Kidney (tissue), 14 donors: Measurements from ENCODE around the gene ZNF330. TPM values are rescaled to one million over a fixed set of nuclear protein-coding genes. Genes with fewer than 3 reads are reported as not detected.
"Not testable (repeated sequence)": the region's sequence is repeated elsewhere in the genome, so short reads cannot be mapped to it uniquely, and the experiment has no call there.

Experiments
- DNase-seq, 5 donors: peaks; one replicate each; pipeline ENCODE4 v3.0.0-alpha.2; 2013 to 2020
- FAIRE-seq: peaks from 2 replicates; lab custom pipeline; 2012; peaks lifted over from hg19 to GRCh38; lab: Jason Lieb, UNC
- H3K27ac ChIP-seq, 2 donors: one replicate each; pipeline ENCODE4 v1.7.0; 2013; ENCODE audit warnings: low read depth in 2 of 2, low read length in 2 of 2, inconsistent platforms in 1 of 2
- H3K27me3 ChIP-seq: one replicate; pipeline ENCODE4 v1.7.1; 2013; ENCODE audit warnings: low read length, inconsistent platforms; ENCODE audit not compliant: control insufficient read depth, insufficient read depth
- H3K36me3 ChIP-seq, 3 donors: one replicate each; pipeline versions ENCODE4 v1.7.0 to v1.7.1; 2013; ENCODE audit warnings: low read length in 3 of 3, control low read depth in 1 of 3, inconsistent platforms in 1 of 3; ENCODE audit not compliant: insufficient read depth in 3 of 3, control insufficient read depth in 2 of 3
- H3K4me1 ChIP-seq, 3 donors: one replicate each; pipeline versions ENCODE4 v1.7.0 to v1.7.1; 2013; ENCODE audit warnings: low read length in 3 of 3, inconsistent platforms in 1 of 3, low read depth in 1 of 3; ENCODE audit not compliant: control insufficient read depth in 2 of 3, insufficient read depth in 2 of 3
- H3K4me3 ChIP-seq, 3 donors: one replicate each; pipeline versions ENCODE4 v1.7.0 to v1.8.1; 2013; ENCODE audit warnings: low read length in 3 of 3, control low read depth in 1 of 3, inconsistent platforms in 1 of 3
- H3K9ac ChIP-seq, 3 donors: one replicate each; pipeline versions ENCODE4 v1.7.0 to v1.7.1; 2013; ENCODE audit warnings: low read length in 3 of 3, control low read depth in 1 of 3, inconsistent platforms in 1 of 3
- H3K9me3 ChIP-seq, 3 donors: one replicate each; pipeline versions ENCODE4 v1.7.0 to v1.7.1; 2013; ENCODE audit warnings: low read length in 3 of 3, control low read depth in 1 of 3, inconsistent platforms in 1 of 3; ENCODE audit not compliant: control insufficient read depth in 2 of 3, insufficient read depth in 1 of 3
- CTCF ChIP-seq: IDR thresholded peaks from 3 replicates; pipeline ENCODE4 v1.5.1; 2012; ENCODE audit warnings: mild to moderate bottlenecking, moderate library complexity, borderline replicate concordance; ENCODE audit not compliant: insufficient read depth; ENCODE audit errors: extremely low read depth
- intact Hi-C: fragments of 100-400 bp; cut with DNase I; formaldehyde crosslinking; loops from one replicate; pipeline ENCODE4 v1.11.1; 2022
- polyA plus RNA-seq: library from polyadenylated mRNA; stranded (reverse); fragments of 350-450 nt; fragmentation: Illumina TruSeq; extraction: RNeasy Lipid Tissue Mini Kit (QIAGEN cat#74804); gene quantifications from one replicate; pipeline ENCODE4 v1.2.3, GENCODE V29; 2014; ENCODE audit warnings: low read depth, low replicate concordance; ENCODE audit not compliant: insufficient read depth
- total RNA-seq: library from RNA; stranded (reverse); fragmentation: NEBNext Ultra II Directional; extraction: Animal tissue kit (Norgen Biotek cat#: 25700); gene quantifications from one replicate; pipeline ENCODE4 v1.2.1, GENCODE V29; 2021
- donor health status: control.
- donor health status: control.
- donor health status: control.
- donor health status: control.
- donor health status: control.
- donor health status: DM: yes; HTN: yes; CAD: no.
- donor health status: Normal renal cell carcinoma (clear cell type).

The ZNF330 gene
- total and polyA plus RNA-seq, 2 donors from 2014 or later = 29.5 to 32.1 TPM

- TF ChIP-seq CTCF = no peak
Observed at GRCh38 chr4:141216002-141216761, 4.5 kb upstream of the ZNF330 start.

DNA sequence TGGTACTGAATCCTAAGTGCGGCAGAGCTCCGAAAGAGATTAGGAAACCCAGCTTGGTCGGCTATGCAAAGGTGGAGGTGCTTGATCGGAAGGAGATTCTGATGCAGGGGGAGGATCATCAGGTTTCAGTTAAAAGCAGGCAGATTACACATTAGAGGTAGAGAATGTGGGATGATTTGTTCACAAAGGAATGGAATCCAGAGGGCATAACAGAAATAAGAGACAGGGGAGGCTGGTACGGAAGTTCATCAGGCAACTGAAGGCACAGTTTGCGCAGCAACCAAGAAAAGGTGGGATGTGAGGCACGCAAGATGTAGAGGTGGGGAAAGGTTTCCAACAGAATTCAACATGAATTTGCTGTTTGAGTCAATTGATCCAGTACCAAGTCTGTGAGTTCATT lies 424 bp upstream of the ZNF330 start:
- Histone ChIP-seq H3K4me3 (peak overlapping the region; percentile 89 to 97 (median 96)), H3K9me3 (no peaks in the 10 kb centered on the region), H3K27ac (peak overlapping the region in 1 of 2 donors; percentile 97), H3K4me1 (peaks cover 0 to 3% (median 0%) of the 10 kb centered on the region in 3 donors), H3K36me3 (peaks cover 0 to 25% (median 0%) of the 10 kb centered on the region in 3 donors), H3K9ac (peak overlapping the region in 2 of 3 donors; percentile 88 to 93), H3K27me3 (no peaks in the 10 kb centered on the region)
- TF ChIP-seq CTCF = no peak
- intact Hi-C loops = no loop called here
- FAIRE-seq (no peak), DNase-seq (peak in 1 of 5 donors; percentile 46)

More at GRCh38 chr4:141216002-141216761, 4.5 kb upstream of the ZNF330 start:
- intact Hi-C loops = no loop called here
- DNase-seq (no peak), FAIRE-seq (no peak)
- Histone ChIP-seq H3K4me1 (no peaks in the 10 kb centered on the region), H3K9me3 (no peaks in the 10 kb centered on the region), H3K4me3 (no peak overlapping the region), H3K27ac (no peak overlapping the region), H3K9ac (no peak overlapping the region), H3K36me3 (no peaks in the 10 kb centered on the region), H3K27me3 (no peaks in the 10 kb centered on the region)

- Histone ChIP-seq H3K4me3 (no peak overlapping the region), H3K9me3 (no peaks in the 10 kb centered on the region), H3K4me1 (peaks cover 0 to 3% (median 0%) of the 10 kb centered on the region in 3 donors), H3K27ac (no peak overlapping the region), H3K36me3 (peaks cover 0 to 32% (median 2%) of the 10 kb centered on the region in 3 donors), H3K9ac (no peak overlapping the region), H3K27me3 (no peaks in the 10 kb centered on the region)
- FAIRE-seq = no peak
- intact Hi-C loops = no loop called here
- DNase-seq = no peak
- no peak for TF ChIP-seq CTCF
Observed at GRCh38 chr4:141223418-141223817, 2.7 kb downstream of the ZNF330 start.

DNA sequence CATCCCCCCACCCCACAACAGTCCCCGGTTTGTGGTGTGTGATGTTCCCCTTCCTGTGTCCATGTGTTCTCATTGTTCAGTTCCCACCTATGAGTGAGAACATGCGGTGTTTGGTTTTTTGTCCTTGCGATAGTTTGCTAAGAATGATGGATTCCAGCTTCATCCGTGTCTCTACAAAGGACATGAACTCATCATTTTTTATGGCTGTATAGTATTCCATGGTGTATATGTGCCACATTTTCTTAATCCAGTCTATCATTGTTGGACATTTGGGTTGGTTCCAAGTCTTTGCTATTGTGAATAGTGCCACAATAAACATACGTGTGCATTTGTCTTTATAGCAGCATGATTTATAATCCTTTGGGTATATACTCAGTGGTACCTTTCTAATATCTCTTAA lies 6.6 kb downstream of the ZNF330 start:
- H3K4me1 ChIP-seq, H3K9ac ChIP-seq, intact Hi-C loops, DNase-seq, H3K4me3 ChIP-seq, H3K9me3 ChIP-seq, H3K27ac ChIP-seq, FAIRE-seq, H3K27me3 ChIP-seq: not testable (repeated sequence)
- peaks cover 8 to 55% (median 12%) of the 10 kb centered on the region in 3 donors for H3K36me3 ChIP-seq
